NT2/D1 (cell line): ENCODE data around the gene OR11L1.

Source experiments
- SUZ12 ChIP-seq: IDR thresholded peaks from 2 replicates; pipeline ENCODE4 v1.6.1; 2011; ENCODE audit not compliant: insufficient read length, insufficient read depth; ENCODE audit errors: extremely low read depth
- YY1 ChIP-seq: IDR thresholded peaks from 2 replicates; pipeline ENCODE4 v1.6.1; 2011; ENCODE audit not compliant: insufficient read length, insufficient read depth
- ZNF274 ChIP-seq: IDR thresholded peaks from 2 replicates; pipeline ENCODE4 v1.6.1; 2011; ENCODE audit warnings: mild to moderate bottlenecking, low read depth, low read length

DNA sequence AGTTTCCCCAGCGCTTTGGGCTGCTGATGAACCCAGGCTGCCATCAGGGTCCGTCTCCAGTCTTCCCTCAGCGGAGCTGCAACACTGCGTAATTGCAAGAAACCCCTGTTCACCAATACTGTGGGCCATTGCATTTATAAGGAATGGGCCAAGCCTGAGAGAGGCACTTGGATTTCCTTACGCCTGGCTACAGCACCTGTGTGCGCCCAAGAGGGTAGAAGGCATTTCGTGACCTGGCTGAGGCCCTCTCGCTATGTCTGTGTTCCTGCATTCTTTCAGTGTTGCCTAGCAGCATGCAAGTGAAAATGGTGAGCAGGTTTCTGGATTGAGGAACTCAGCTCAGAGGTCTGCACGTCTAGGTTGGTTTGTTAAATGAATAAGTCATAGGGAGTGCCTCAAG lies 41.6 kb upstream of the OR11L1 start:
- TF ChIP-seq YY1 (no peak), ZNF274 (no peak), SUZ12 (no peak)
